Central memory CD4-positive, alpha-beta T cell (primary cell): Measurements from ENCODE around the gene SDK2.
"Not testable (repeated sequence)": the region's sequence is repeated elsewhere in the genome, so short reads cannot be mapped to it uniquely, and the experiment has no call there.

Source experiments
- DNase-seq: peaks from one replicate; pipeline ENCODE4 v3.0.0; 2022

Gene SDK2

DNA sequence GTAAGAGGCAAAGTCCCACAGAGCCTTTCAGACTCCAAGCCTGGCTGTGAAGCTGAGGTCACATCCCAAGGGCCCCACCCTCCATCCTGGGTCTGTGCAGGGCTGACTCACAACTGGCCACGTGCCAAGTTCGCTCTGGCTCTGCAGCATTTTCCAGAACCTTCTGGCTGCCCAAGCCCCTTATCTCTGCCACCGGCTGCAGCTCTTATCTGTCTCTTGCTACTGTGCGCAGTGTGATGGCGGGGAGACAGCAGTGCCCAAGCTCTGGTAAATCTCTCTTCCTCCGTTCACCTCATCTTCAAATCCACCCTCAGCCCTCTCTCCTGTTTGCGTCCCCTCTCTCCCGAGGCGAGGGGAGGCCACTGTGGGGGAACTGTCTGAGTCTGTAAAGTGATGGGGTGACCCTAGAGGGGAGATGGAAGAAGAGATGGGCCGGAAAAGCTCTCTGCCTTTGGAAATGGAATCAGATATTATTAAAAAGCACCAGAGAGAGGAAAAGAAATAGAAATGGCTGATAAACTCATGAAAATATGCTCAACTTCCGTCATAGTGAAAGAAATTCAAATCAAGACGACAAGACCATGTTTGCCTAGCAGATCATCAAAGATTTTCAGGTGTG, 169.8 kb downstream of the SDK2 start:
- no peak for DNase-seq

DNA sequence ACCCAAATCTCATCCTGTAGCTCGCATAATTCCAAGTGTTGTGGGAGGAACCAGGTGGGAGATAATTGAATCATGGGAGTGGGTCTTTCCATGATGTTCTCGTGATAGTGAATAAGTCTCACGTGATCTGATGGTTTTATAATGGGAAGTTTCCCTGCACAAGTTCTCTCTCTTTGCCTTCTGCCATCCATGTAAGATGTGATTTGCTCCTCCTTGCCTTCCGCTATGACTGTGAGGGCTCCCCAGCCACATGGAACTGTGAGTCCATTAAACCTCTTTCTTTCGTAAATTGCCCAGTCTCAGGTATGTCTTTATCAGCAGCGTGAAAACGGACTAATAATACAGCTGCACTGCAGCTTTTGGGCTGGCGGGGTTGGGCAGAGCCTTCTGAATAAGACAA, 171.5 kb downstream of the SDK2 start:
- DNase-seq: not testable (repeated sequence)

DNA sequence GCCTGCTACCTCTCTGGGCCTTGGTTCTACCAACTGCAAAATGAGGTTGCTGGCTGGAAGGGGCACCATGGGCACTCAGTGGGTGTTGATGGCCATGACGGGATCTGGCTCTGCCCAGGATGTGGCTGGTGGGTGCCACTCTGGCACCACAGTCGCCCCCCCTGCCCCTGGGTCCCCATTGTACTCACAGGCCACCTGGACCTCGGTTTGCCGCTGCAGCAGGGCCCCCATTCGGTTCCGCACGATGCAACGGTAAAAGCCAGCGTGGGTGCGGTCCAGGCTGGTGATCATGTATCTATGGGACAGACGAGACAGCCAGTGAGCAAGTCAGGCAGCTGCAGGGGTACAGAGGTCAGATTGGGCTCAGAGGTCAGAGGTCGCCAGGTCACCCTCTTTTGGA, 172.3 kb downstream of the SDK2 start:
- no peak for DNase-seq

DNA sequence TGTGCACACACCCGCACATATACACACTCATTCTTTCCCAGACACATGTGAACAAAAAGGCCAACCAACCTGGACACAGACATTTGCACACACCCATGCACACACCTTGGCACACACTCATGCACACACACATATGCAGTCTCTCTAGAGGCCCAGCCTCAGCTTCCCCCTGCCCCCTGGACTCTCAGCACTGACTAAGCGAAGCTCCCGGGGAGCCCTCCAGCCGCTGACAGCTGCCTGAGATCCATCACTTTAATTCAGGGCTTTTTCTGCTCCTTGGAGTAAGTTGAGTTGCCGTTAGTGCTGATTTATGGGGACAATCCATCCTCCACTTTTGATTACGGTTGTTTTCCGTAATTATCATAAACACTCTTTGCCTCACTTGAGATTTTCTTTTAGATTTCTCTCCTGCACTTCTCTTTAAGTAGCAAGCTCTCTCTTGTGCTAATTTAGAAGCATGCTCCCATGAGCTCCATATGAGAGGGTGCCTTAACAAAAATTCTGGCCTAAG, 173.9 kb downstream of the SDK2 start:
- no peak for DNase-seq

DNA sequence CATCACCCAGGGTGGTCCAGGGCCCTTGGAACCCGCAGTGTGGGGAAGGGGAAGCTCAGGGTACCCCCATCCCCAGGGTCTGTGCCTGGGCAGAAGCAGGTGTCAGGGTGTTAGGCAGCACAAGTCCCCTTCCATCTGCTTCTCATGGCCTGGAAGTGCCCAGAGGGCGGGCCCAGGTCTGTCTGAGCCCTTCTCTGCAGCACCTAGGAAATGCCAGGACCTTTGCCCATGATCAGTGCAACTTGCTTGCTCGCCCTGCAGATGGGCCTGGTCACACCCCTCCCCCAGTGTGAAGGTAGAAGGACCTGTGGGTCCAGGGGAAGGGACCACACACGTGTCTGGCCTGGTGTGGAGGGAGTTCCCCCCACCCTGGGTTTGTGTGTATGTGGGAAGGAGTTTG, 174.9 kb downstream of the SDK2 start:
- DNase-seq: no peak

DNA sequence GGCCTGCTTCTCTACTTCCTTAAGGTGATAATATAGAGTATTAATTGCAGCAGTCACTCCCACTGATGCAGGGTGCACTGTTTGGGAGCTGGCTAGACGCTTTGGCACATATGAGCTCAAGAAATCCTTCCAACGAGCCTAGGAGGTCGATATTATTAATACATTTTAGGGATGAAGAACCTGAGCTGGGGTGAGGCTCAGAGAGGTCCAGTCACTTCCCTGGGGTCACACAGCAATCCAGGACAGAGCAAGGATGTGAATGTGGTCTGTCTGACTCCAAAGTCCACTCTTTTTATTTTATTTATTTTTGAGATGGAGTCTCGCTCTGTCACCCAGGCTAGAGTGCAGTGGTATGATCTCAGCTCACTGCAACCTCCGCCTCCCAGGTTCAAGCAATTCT, 176.0 kb downstream of the SDK2 start:
- DNase-seq: no peak

DNA sequence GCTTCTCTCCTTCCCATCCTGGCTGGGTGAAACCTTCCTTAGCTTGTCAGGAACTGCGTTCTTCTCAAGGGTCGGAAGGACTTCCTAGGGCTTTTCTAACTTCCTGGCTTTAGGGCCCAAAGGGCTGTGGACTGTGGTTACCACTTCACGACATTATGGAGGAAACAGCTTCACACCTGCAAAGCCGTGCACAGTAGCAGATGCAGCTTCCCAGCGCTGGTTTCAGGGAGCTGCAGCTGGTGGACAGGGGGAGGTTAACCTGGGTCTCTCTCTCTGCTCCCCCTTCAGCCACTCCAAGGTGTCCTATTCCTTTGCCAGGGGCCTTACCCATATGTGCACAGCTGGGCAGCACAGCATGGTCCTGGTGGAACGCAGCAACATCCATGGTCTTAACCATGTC, 176.6 kb downstream of the SDK2 start:
- no peak for DNase-seq

DNA sequence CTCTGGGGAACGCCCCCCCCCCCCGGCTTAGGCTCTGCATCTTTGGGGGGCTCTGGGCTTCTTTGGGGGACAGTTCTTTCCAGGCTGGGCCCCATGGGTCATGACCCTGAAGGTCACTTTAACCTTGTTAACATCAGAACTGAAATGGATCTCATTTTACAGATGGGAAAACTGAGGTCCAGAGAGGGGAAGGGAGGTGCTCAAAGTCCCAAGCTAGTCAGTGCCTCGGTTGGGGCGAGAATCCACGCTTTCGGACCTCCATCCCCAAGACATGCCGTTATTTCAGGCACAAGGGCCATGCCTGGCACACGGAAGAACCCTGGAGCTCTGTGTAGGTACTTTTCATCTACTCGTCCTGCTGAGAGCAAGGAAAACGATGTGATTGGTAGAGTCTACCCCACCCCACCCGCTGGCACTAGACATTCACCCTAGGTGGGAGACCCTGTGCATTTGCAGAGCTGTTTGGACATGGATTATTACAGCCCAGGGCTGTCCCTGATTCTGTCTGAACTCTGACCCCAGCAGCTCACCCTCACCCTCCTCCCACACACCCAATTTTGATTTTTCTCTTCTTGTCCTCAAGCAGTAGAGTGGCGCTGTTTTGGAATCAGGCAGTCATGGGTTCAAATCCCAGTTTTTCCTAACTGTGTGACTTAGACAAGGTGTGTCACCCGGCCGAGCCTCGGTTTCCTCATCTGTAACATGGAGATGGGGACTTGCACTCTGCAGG, 177.4 kb downstream of the SDK2 start:
- no peak for DNase-seq

DNA sequence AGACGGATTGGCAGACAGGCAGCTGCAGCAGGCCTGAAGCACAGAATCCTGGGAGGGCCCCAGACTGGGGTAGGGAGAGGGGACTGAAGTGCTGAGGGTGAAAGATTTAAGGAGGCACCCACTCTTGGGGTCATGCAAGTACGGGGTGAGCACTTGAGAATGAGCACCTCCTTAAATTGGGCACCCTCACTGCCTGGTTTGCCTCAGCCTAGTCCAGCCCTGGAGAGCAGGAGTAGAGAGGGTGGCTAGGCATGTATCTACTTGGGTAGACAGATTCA, 178.4 kb downstream of the SDK2 start:
- DNase-seq: no peak

DNA sequence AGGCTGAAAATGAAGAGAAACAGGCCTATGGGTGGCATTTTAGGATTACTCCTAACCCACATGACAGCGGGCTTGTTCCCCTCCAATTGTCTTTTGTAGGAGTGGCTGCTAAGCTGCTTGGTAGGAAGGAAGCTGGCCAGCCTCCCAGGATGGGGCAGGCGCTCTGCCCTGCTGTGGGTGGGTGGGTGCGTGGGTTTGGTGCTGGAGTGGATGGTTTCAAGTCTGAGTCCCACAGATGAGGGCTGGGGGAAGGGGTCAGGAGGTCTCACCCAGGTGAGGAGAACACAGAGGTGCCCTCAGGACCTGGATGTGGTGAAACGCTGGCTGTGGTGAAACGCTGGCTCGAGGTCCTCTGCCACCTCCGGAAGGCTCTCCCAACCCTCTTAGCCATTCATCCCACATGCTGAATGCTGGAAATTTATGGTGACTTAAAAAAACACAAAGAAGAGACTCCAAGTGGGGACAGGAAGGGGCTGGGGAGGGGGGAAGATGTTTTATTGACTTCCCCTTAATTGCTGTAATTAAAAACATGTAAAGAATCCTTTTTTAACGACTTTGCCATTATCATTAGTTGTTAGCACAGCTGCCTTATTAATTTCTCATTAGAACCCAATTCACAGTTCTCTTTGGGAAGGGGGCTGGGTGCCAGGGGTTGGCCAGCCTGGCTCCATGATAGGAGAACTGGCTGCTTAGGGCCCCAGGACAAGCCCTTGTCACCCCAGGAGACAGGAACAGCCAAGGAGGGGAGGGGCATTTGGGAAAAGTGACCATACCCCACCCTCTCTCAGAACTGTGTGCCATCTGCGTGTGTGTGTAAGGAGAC, 178.9 kb downstream of the SDK2 start:
- DNase-seq: no peak

DNA sequence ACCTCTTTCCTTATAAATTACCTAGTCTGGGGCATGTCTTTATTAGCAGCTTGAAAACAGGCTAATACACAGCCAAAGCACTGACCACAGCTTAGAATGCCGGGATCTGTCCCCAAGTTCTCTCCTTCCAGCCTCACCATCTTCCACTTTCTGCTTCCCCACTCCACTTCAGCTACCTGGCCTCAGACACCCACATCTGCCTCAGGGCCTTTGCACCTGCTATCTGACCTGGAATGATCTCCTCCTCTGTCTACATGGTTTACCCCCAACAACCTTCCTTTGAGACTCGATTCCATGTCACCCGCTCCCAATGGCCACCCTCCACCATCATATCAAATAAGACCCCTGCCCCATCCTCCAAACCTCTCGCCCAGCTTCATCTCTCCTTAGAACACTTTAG, 179.8 kb downstream of the SDK2 start:
- no peak for DNase-seq

DNA sequence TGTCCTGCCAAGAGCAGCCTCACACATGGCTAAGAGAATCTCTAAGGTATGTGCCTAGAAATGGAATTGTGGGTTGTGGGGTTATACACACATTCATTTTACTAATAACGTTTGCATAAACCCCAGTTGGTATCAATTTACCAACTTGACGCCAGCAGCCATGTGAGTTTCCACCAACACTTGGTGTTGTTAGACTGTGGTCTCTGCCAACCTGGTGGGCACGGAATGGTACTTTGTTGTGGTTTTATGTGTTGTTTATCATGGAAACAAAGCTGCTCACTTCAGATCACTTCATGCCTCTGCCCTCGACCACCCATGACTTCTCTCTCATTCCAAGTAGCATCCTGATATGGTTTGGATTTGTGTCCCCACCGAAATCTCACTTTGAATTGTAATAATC, 180.4 kb downstream of the SDK2 start:
- no peak for DNase-seq

DNA sequence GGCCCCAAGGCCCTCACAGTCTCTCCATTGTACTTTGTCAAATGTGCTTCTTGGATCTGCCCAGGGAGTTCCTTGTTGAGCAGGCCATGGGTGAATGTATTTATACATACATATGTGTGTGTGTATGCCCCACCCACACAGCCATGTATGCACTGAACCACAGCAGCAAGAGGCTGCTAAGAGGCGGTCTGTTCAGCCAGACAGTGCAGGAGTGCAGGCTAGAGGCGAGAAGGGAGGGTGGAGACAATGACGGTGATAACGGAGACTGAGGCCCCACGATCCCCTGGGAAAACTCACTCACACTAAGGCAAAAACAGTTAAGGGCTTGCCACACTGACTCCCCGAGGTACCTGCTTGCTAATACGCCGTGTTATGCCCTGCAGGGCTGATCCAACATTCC, 181.4 kb downstream of the SDK2 start:
- no peak for DNase-seq

DNA sequence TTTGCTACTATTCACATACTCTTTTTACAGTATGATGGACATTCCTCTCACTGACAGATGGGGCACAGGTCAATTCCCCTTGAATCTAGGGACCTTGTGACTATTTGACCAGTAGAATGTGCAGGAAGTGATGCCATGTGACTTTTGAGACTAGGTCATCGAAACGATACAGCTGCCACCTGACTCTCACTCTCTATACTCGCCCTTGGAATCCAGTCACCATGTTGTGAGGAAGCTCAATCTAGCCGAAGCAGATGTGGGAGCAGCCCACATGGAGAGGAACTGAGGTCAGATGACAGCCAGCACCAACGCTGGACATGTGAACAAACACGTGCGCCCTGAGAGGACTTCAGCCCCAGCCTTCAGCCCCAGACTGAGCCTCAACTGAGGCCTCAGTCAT, 184.3 kb downstream of the SDK2 start:
- DNase-seq: no peak

DNA sequence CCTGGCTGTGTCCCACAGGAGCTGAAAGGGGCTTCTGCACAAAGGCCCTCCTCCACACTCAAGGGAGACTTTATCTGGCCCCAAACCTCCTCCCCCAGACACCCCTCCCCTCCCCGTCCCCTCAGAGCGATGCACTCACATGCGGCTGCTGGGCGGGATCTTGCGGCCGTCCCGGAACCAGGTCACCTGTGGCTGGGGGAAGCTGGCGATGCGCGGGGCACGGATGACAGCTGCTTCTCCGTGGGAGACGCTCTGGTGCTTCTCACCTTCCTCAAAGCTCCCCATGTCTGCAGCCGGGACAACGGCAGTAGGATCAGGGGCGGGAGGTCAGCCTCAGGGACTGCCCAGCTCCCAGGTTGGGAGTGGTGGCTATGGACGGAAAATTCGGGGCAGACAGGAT, 188.5 kb downstream of the SDK2 start:
- DNase-seq: no peak

DNA sequence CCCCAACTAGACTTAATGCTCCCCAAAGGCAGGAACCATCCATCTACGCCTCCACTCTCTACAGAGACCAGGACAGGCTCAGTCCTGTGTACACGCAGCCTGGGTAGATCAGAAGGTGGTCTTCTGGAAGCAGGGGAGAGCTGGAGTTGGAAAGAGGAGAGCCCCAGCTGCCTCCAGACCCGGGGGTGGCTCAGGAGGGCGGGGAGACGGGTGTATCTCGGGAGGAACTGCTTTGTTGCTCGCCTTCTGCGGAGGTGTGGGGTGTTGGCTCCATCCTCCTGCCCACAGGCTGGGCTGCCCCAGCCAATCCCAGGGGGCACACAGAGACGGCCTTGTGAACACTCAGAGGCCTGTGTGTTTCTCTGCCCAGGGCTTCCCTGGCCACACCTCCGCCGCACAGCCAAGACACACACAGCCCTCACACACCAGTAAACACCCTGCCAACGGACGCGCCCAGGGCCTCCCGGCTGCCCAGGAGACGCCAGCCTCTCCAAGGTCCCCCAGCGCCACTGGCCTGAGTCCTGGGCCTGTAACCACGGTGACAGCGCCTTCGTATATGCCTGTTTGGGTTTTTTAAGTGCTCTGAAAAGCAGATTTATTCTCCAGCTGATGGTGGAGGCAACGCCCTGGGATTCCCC, 189.1 kb downstream of the SDK2 start:
- DNase-seq: no peak

DNA sequence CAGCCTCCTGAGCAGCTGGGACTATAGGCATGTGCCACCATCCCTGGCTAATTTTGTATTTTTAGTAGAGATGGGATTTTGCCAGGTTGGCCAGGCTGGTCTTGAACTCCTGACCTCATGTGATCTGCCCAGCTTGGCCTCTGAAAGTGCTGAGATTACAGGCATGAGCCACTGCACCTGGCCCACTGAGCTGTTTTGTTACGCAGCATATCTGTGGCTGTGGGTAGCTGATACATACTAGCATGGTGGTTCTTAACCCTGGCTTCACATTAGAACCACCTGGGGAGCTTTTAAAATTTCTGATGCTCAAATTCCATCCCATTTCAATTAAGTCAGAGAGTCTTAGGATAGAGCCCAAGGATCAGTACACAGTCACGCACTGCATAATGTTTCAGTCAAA, 190.8 kb downstream of the SDK2 start:
- not testable (repeated sequence) for DNase-seq

DNA sequence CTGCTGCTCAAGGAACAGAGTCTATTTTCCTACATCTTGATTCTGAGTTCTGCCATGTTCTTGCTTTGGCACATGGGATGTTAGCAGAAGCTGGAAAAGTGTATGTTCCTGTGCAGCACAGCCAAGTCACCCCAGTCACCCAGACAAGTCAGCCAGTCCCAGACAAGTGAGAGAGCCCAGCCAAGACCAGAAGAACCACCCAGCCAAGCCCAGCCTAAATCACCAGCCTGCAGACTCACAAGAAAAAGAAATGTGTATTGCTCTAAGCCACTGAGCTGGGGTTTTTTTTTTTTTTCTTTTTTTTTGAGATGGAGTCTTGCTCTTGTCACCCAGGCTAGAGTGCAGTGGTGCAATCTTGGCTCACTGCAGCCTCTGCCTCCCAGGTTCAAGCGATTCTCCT, 191.2 kb downstream of the SDK2 start:
- no peak for DNase-seq

DNA sequence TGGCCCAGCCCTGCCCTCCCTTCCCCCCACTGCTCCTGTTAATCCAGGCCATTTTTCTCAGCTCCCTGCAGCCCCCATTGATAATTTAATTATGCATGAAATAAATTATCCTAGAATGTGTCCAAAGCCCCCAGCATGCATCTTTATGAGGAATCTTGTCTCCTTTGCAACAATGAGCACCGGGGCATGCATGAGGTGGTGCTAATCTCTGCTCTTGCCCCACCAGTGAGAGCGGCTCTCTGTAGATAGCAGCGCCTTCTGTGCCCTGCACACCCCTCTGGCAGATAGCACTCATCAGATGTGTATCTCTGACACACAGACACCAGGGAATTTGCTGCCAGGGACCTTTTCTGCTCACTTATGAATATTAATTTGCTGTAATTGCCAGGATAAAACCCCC, 192.2 kb downstream of the SDK2 start:
- DNase-seq: no peak

DNA sequence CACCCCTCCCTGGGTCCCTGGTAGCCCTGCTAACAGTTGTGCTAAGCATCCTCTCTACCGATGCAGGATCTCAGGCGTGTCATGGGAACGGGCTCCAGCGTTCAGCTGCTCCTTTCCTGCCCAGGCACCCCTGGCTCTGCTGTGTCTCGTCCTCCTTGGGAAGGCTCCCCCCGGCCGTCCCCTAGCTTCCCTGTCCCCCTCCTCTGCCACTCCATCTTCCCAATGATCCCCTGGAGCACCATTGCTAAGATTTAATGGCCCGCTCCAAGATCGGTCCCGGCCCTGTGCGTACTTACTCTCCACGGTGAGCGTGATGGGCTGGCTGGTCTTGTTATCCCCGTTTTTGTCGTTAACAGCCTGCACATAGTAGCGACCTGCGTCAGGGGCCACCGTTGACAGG, 196.9 kb downstream of the SDK2 start:
- DNase-seq: no peak

DNA sequence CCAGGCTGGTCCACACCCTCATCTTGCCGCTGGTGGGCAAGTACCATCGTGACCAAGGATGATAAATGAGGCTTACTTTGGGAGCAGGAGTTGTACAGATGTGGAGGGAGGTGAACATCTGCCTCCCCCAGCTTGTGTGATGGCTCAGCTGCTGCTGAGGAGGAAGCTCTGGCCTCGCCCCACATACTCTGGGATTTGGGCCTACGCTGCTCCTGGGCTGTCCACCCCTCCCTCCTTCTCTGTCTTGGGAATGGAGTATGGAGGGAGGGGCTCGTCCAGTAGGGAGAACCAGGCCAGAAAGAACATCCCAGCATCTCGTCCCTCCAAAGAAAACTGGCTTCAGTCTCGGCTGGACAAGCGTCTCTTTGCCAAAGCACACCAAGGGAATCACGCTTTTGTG, 197.6 kb downstream of the SDK2 start:
- DNase-seq: no peak

DNA sequence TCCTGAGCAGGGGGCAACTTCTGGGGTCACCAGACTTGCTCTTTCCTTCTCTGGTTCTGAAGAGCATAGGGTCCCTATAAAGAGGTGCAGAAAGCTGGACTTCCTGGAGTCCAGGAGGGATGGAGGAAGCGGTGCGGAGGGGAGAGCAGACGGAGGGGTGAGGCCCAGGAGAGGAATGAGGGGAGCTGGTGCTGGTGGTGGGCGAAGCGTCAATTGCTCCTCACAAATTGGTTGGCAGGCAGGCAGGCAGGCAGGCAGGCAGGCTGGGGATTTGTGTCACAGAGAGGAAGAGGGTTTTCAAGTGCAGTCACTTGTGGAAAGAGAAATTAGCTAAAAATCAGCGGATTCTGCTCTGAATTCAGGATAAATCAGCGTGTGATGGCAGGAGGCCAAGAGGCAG, 198.8 kb downstream of the SDK2 start:
- DNase-seq: no peak

DNA sequence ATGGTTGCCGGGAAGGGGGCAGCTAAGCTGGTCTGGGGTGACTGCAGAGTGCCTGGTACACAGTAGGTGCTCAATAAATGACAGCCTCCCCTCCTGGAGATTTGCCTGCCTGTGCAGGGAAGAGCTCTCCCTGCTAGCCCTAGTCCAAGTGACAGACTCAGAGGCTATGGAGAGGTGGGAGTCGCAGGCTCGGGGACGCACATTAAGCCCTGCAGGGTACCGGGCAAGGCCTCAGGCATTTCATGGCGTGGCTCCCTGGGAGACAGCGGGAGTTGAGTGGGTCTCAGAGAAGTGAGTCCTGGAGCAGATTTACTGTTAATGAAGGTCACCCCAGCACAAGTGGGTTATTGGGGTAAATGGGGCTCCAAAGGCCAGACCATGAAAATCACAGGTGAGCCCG, 200.2 kb downstream of the SDK2 start:
- DNase-seq: no peak

DNA sequence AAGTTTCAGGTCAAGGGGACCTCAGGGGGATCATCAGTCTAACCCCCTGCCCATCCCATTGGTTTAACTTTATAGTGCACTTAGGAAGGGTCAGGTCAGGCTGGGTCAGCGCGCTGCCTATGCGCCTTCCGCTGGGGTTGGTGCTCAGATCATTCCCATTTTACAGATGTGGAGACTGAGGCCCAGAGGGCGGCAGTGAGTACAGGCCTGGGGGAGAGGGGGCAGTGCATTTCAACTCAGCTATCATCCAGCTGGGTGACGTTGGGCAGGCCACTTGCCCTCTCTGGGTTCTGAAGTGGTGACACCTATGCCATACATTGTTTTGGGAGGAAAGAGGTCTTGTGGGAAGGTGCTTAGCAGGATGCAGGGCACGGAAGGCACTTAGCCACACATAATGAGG, 204.6 kb downstream of the SDK2 start:
- DNase-seq: no peak
